HepG2 (cell line): Measurements from ENCODE around the gene ANKRD42. TPM values are rescaled to one million over a fixed set of nuclear protein-coding genes. Genes with fewer than 3 reads are reported as not detected.
A peak's percentile ranks its signal among the peaks of the same experiment; 100 is the strongest.

ENCODE experiments used
- AGO2 ChIP-seq: fragments of 200-400 bp; formaldehyde crosslinking; optimal IDR thresholded peaks from 2 replicates; pipeline ENCODE3; 2017; ENCODE audit warnings: mild to moderate bottlenecking, low read depth, low read length, moderate library complexity
- ATAD3A ChIP-seq: sonication (generic); formaldehyde crosslinking; IDR thresholded peaks from 2 replicates; pipeline ENCODE4 v1.4.0; 2020; ENCODE audit warnings: missing genetic modification reagents
- BRD4 ChIP-seq: sonication (generic); formaldehyde crosslinking; IDR thresholded peaks from 2 replicates; pipeline ENCODE4 v1.4.0; 2020; ENCODE audit warnings: missing genetic modification reagents
- CEBPG ChIP-seq: IDR thresholded peaks from 2 replicates; pipeline ENCODE4 v1.6.1; 2016
- ERF ChIP-seq: IDR thresholded peaks from 2 replicates; pipeline ENCODE4 v1.6.1; 2018; ENCODE audit warnings: missing biosample characterization, missing genetic modification reagents
- FOXK2 ChIP-seq: fragments of 450-650 bp; IDR thresholded peaks from 2 replicates; pipeline ENCODE4 v1.6.1; 2016
- GATAD1 ChIP-seq: IDR thresholded peaks from 2 replicates; pipeline ENCODE4 v1.6.1; 2016; ENCODE audit warnings: missing genetic modification reagents, missing compliant biosample characterization
- JARID2 ChIP-seq: sonication (generic); formaldehyde crosslinking; IDR thresholded peaks from 2 replicates; pipeline ENCODE4 v1.8.1; 2023; ENCODE audit warnings: missing genetic modification reagents, inconsistent platforms; ENCODE audit not compliant: insufficient replicate concordance
- JDP2 ChIP-seq: sonication (generic); formaldehyde crosslinking; IDR thresholded peaks from 2 replicates; pipeline ENCODE4 v1.8.1; 2022; ENCODE audit warnings: missing genetic modification reagents, borderline replicate concordance
- JUN ChIP-seq: sonication (generic); formaldehyde crosslinking; IDR thresholded peaks from 2 replicates; pipeline ENCODE4 v1.4.0; 2020; ENCODE audit warnings: mild to moderate bottlenecking, missing genetic modification reagents
- KAT7 ChIP-seq: IDR thresholded peaks from 2 replicates; pipeline ENCODE4 v1.6.1; 2018; ENCODE audit warnings: borderline replicate concordance, missing compliant biosample characterization
- MBNL3 ChIP-seq: fragments of 250-450 bp; sonication (Bioruptor Pico); conservative IDR thresholded peaks from 2 replicates; pipeline ENCODE4 v1.8.0; 2022; ENCODE audit warnings: mild to moderate bottlenecking, inconsistent platforms
- MIXL1 ChIP-seq: IDR thresholded peaks from 2 replicates; pipeline ENCODE4 v1.6.1; 2016
- RFXAP ChIP-seq: sonication (generic); formaldehyde crosslinking; IDR thresholded peaks from 2 replicates; pipeline ENCODE4 v1.4.0; 2020; ENCODE audit warnings: missing genetic modification reagents, borderline replicate concordance
- TBL1XR1 ChIP-seq: fragments of 150-350 bp; IDR thresholded peaks from 2 replicates; pipeline ENCODE4 v1.6.1; 2014; ENCODE audit warnings: borderline replicate concordance, low read length; ENCODE audit not compliant: partially characterized antibody
- ZNF333 ChIP-seq: sonication (generic); formaldehyde crosslinking; IDR thresholded peaks from 2 replicates; pipeline ENCODE4 v1.4.0; 2020; ENCODE audit warnings: mild to moderate bottlenecking, missing genetic modification reagents, borderline replicate concordance
- polyA plus RNA-seq, 8 experiments: library from polyadenylated mRNA; depleted of rRNA in 3 of 8; stranded (reverse) in 7 of 8; unstranded in 1 of 8; fragments of >200 nt; fragmentation: Illumina TruSeq in 4 of 8; extraction: Trizol in 4 of 8; gene quantifications; 2 replicates each; pipeline versions ENCODE4 v1.2.1 to v1.2.3, GENCODE V29; 2011 to 2016; ENCODE audit warnings: low read depth in 4 of 8, missing spikeins in 1 of 8, mixed read lengths in 1 of 8; ENCODE audit not compliant: insufficient read depth in 1 of 8
- total RNA-seq, 5 experiments: library from RNA; depleted of rRNA; stranded (reverse); fragments of >200 nt; fragmentation: Illumina TruSeq; extraction: Trizol; gene quantifications; 2 replicates each; pipeline ENCODE4 v1.2.3, GENCODE V29; 2016; ENCODE audit warnings: low read depth in 1 of 5
- TF ChIP-seq, protein P1 (sequence below): IDR thresholded peaks from 2 replicates; pipeline ENCODE4 v1.6.1; 2016
- TF ChIP-seq, protein P2 (sequence below): sonication (generic); formaldehyde crosslinking; IDR thresholded peaks from 2 replicates; pipeline ENCODE4 v1.8.0; 2023; ENCODE audit warnings: mild to moderate bottlenecking, missing genetic modification reagents
- TF ChIP-seq, protein P3 (sequence below): sonication (generic); formaldehyde crosslinking; IDR thresholded peaks from 2 replicates; pipeline ENCODE4 v1.4.0; 2020; ENCODE audit warnings: missing genetic modification reagents, borderline replicate concordance
- TF ChIP-seq, protein P4 (sequence below): IDR thresholded peaks from 2 replicates; pipeline ENCODE4 v1.6.1; 2016; ENCODE audit warnings: low read depth, missing genetic modification reagents, missing compliant biosample characterization
- TF ChIP-seq, protein P5 (sequence below): IDR thresholded peaks from 2 replicates; pipeline ENCODE4 v1.6.1; 2016; ENCODE audit warnings: missing compliant biosample characterization, missing genetic modification reagents, borderline replicate concordance

Gene ANKRD42
- total and polyA plus RNA-seq, 2 of the 13 experiments (the other 11 are each of a cell fraction or from before 2014, with no cell fraction given) = 2.2 to 3.7 TPM

DNA sequence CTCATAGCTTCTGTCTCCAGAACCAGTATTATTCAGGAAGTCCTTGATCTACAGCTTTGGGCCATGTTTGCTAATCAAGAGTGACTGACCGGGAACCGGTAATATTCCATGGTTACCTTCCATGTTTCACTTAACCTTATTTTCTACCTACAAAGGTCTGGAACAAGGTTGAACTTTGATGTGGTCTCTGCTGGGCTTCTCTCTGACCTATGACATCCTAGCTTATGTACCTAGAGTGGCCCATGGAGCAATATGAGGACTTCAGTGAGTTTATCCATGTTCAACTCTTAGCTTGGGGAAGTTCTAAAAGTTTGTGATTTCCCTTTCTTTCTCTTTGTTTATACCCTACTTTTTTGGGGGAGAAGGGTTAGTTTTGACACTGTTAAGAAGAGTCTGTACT is 59.4 kb downstream of the ANKRD42 start (continued):
- no peak for TF ChIP-seq ZNF333 (CRISPR knock-in tag)
- TF ChIP-seq TBL1XR1 = no peak
- TF ChIP-seq JDP2 (CRISPR knock-in tag) = no peak
- no peak for TF ChIP-seq JARID2
- TF ChIP-seq FOXK2 = peak; percentile 82
- TF ChIP-seq ATAD3A (CRISPR knock-in tag) = no peak
- TF ChIP-seq CEBPG (CRISPR knock-in tag) = peak; percentile 47
- TF ChIP-seq RFXAP (CRISPR knock-in tag) = no peak
- TF ChIP-seq JUN (CRISPR knock-in tag) = 0 out of 2 replicates have a peak, but pooled peaks have one; percentile 31
- TF ChIP-seq, protein P1, sequence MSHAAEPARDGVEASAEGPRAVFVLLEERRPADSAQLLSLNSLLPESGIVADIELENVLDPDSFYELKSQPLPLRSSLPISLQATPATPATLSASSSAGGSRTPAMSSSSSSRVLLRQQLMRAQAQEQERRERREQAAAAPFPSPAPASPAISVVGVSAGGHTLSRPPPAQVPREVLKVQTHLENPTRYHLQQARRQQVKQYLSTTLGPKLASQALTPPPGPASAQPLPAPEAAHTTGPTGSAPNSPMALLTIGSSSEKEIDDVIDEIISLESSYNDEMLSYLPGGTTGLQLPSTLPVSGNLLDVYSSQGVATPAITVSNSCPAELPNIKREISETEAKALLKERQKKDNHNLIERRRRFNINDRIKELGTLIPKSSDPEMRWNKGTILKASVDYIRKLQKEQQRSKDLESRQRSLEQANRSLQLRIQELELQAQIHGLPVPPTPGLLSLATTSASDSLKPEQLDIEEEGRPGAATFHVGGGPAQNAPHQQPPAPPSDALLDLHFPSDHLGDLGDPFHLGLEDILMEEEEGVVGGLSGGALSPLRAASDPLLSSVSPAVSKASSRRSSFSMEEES (CRISPR knock-in tag) = no peak
- TF ChIP-seq, protein P2, sequence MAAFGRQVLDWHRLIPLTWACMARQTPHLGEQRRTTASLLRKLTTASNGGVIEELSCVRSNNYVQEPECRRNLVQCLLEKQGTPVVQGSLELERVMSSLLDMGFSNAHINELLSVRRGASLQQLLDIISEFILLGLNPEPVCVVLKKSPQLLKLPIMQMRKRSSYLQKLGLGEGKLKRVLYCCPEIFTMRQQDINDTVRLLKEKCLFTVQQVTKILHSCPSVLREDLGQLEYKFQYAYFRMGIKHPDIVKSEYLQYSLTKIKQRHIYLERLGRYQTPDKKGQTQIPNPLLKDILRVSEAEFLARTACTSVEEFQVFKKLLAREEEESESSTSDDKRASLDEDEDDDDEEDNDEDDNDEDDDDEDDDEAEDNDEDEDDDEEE (CRISPR knock-in tag) = no peak
- 0 out of 2 replicates have a peak, but pooled peaks have one; percentile 39 for TF ChIP-seq GATAD1 (CRISPR knock-in tag)
- TF ChIP-seq, protein P3, sequence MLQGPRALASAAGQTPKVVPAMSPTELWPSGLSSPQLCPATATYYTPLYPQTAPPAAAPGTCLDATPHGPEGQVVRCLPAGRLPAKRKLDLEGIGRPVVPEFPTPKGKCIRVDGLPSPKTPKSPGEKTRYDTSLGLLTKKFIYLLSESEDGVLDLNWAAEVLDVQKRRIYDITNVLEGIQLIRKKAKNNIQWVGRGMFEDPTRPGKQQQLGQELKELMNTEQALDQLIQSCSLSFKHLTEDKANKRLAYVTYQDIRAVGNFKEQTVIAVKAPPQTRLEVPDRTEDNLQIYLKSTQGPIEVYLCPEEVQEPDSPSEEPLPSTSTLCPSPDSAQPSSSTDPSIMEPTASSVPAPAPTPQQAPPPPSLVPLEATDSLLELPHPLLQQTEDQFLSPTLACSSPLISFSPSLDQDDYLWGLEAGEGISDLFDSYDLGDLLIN (CRISPR knock-in tag) = no peak
- no peak for TF ChIP-seq KAT7 (CRISPR knock-in tag)
- peak; percentile 22; the same call in 1 of the 2 replicates for TF ChIP-seq ERF
- no peak for TF ChIP-seq MBNL3
- TF ChIP-seq, protein P4, sequence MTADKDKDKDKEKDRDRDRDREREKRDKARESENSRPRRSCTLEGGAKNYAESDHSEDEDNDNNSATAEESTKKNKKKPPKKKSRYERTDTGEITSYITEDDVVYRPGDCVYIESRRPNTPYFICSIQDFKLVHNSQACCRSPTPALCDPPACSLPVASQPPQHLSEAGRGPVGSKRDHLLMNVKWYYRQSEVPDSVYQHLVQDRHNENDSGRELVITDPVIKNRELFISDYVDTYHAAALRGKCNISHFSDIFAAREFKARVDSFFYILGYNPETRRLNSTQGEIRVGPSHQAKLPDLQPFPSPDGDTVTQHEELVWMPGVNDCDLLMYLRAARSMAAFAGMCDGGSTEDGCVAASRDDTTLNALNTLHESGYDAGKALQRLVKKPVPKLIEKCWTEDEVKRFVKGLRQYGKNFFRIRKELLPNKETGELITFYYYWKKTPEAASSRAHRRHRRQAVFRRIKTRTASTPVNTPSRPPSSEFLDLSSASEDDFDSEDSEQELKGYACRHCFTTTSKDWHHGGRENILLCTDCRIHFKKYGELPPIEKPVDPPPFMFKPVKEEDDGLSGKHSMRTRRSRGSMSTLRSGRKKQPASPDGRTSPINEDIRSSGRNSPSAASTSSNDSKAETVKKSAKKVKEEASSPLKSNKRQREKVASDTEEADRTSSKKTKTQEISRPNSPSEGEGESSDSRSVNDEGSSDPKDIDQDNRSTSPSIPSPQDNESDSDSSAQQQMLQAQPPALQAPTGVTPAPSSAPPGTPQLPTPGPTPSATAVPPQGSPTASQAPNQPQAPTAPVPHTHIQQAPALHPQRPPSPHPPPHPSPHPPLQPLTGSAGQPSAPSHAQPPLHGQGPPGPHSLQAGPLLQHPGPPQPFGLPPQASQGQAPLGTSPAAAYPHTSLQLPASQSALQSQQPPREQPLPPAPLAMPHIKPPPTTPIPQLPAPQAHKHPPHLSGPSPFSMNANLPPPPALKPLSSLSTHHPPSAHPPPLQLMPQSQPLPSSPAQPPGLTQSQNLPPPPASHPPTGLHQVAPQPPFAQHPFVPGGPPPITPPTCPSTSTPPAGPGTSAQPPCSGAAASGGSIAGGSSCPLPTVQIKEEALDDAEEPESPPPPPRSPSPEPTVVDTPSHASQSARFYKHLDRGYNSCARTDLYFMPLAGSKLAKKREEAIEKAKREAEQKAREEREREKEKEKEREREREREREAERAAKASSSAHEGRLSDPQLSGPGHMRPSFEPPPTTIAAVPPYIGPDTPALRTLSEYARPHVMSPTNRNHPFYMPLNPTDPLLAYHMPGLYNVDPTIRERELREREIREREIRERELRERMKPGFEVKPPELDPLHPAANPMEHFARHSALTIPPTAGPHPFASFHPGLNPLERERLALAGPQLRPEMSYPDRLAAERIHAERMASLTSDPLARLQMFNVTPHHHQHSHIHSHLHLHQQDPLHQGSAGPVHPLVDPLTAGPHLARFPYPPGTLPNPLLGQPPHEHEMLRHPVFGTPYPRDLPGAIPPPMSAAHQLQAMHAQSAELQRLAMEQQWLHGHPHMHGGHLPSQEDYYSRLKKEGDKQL (CRISPR knock-in tag) = 0 out of 2 replicates have a peak, but pooled peaks have one; percentile 31
- TF ChIP-seq BRD4 (CRISPR knock-in tag) = no peak
- peak; percentile 88; the same call in 1 of the 2 replicates for TF ChIP-seq MIXL1 (CRISPR knock-in tag)
- TF ChIP-seq AGO2 = no peak
- TF ChIP-seq, protein P5, sequence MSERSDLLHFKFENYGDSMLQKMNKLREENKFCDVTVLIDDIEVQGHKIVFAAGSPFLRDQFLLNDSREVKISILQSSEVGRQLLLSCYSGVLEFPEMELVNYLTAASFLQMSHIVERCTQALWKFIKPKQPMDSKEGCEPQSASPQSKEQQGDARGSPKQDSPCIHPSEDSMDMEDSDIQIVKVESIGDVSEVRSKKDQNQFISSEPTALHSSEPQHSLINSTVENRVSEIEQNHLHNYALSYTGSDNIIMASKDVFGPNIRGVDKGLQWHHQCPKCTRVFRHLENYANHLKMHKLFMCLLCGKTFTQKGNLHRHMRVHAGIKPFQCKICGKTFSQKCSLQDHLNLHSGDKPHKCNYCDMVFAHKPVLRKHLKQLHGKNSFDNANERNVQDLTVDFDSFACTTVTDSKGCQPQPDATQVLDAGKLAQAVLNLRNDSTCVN = peak; percentile 85; the same call in 1 of the 2 replicates
